Esophagus (tissue), 2 donors: ENCODE measurements around the gene SKIL. TPM values are rescaled to one million over a fixed set of nuclear protein-coding genes. Genes with fewer than 3 reads are reported as not detected.

Experiments used
- H3K27ac ChIP-seq, 2 donors: one replicate each; pipeline ENCODE4 v1.5.1; 2013; ENCODE audit warnings: low read depth in 2 of 2, mild to moderate bottlenecking in 2 of 2, inconsistent platforms in 1 of 2, low read length in 1 of 2, moderate library complexity in 1 of 2
- H3K27me3 ChIP-seq, 2 donors: one replicate each; pipeline ENCODE4 v1.6.1; 2013; ENCODE audit warnings: low read length in 2 of 2, control low read depth in 1 of 2, mild to moderate bottlenecking in 1 of 2; ENCODE audit not compliant: insufficient read depth in 2 of 2, control insufficient read depth in 1 of 2
- H3K36me3 ChIP-seq, 2 donors: one replicate each; pipeline ENCODE4 v1.6.1; 2013; ENCODE audit warnings: low read length in 1 of 2; ENCODE audit not compliant: control insufficient read depth in 2 of 2, insufficient read depth in 2 of 2
- H3K4me1 ChIP-seq, 2 donors: one replicate each; pipeline ENCODE4 v1.6.1; 2013; ENCODE audit warnings: low read length in 1 of 2; ENCODE audit not compliant: control insufficient read depth in 2 of 2, insufficient read depth in 2 of 2
- H3K4me3 ChIP-seq, 2 donors: one replicate each; pipeline ENCODE4 v1.5.1; 2013; ENCODE audit warnings: low read length in 2 of 2, mild to moderate bottlenecking in 2 of 2, low read depth in 1 of 2, moderate library complexity in 1 of 2
- H3K9me3 ChIP-seq, 2 donors: one replicate each; pipeline ENCODE4 v1.6.1; 2013; ENCODE audit warnings: mild to moderate bottlenecking in 2 of 2, low read depth in 1 of 2, low read length in 1 of 2, moderate library complexity in 1 of 2; ENCODE audit not compliant: control insufficient read depth in 2 of 2, insufficient read depth in 1 of 2
- WGBS, 2 donors: extraction: QIAGEN DNeasy Blood & Tissue Kit; methylation state at CpG; one replicate each; pipeline ENCODE4 v1.1.7; 2013; 5-methylcytosine and 5-hydroxymethylcytosine counted together
- polyA plus RNA-seq, 2 donors: library from polyadenylated mRNA; stranded (reverse); fragments of 200-250 nt; gene quantifications; one replicate each; pipeline ENCODE4 v1.2.3, GENCODE V29; 2013
- donor health status: healthy with polysubstance abuse.
- donor health status: Bipolar disorder and iron deficiency.

Gene SKIL
- polyA plus RNA-seq, 2 donors = 5.1 to 9.5 TPM

DNA sequence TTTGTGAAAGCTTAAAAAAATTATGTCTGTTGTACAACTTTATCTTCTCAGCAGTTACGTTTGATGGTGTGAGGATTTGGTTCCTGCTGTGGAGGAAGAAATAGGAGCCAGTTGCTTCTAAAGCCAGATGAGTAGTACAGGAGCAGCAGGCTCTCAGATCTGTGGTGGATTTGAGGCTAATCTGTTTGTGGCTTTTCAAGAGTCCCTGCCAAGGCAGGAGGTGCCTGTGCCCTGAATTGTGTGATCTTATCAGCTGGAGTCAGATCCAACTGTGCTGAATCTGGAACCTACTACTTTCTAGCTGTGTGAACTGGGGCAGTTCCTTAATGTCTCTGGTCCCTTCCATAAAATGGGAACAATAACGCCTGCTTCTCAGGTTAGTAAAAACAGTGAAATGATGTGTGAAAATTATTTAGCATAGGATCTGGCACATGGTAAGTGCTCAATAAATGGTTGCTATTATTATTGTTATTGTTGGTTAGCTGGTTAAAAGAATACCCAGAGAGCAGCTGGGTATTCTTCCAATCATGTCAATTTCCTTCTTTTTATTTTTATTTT, 68.8 kb downstream of the SKIL start:
- 64 to 80% methylated on average over 2 of the region's 2 CpGs for WGBS, 2 donors
- Histone ChIP-seq H3K27me3 (no peaks in the 10 kb centered on the region), H3K36me3 (no peaks in the 10 kb centered on the region), H3K9me3 (no peaks in the 10 kb centered on the region), H3K4me1 (no peaks in the 10 kb centered on the region), H3K27ac (no peak overlapping the region), H3K4me3 (no peak overlapping the region)

DNA sequence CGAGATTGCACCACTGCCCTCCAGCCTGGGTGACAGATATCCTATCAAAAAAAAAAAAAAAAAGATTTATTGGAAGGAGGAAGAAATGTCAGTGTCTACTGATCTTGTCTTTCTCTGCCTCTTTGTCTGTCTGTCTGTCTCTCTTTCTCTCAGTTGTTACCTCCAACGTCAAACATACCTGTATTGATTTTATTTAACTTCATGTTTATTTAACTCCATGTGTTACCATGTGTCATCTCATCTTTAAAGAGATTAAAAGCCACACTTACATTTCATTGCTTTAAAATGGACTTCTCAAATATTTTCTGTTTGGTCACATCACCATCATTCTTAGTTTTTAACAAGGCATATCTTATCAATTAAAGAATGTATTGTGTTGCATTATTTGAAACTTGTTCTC, 70.6 kb downstream of the SKIL start:
- Histone ChIP-seq H3K27ac (no peak overlapping the region), H3K27me3 (no peaks in the 10 kb centered on the region), H3K4me1 (no peaks in the 10 kb centered on the region), H3K4me3 (no peak overlapping the region), H3K9me3 (peaks cover 0 to 3% of the 10 kb centered on the region in 2 donors), H3K36me3 (no peaks in the 10 kb centered on the region)
- 70% methylated on average over 2 of the region's 2 CpGs for WGBS, 2 donors

DNA sequence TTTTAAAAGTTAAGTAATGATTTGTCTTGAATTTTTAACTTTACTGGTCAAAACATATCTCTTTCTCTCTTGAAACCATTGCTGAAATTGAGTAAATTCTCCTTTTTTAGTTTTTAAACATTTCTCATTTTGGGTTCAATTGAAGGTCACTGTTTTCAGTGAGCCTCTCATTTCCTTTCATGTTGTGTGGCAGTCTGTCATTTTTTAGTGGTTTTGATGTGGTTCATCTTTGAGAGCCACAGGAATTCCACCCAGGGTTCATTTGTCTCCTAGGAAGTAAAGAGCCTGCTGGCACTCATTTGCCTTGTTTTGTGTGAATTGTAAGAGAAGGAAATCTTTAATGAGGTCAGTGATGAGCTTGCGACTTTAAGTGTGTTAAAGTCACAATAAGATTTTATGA, 71.5 kb downstream of the SKIL start:
- H3K27me3 ChIP-seq = no peaks in the 10 kb centered on the region
- H3K4me1 ChIP-seq = no peaks in the 10 kb centered on the region
- no peaks in the 10 kb centered on the region for H3K36me3 ChIP-seq
- peaks cover 0 to 3% of the 10 kb centered on the region in 2 donors for H3K9me3 ChIP-seq
- H3K27ac ChIP-seq = no peak overlapping the region
- 65 to 71% methylated on average over 1 of the region's 1 CpG for WGBS, 2 donors
- H3K4me3 ChIP-seq = no peak overlapping the region

GRCh38 chr3:170431054-170431453, 73.5 kb downstream of the SKIL start:
- Histone ChIP-seq H3K36me3 (no peaks in the 10 kb centered on the region), H3K27ac (no peak overlapping the region), H3K27me3 (no peaks in the 10 kb centered on the region), H3K4me1 (no peaks in the 10 kb centered on the region), H3K4me3 (no peak overlapping the region), H3K9me3 (peaks cover 0 to 3% of the 10 kb centered on the region in 2 donors)
- 91 to 94% methylated on average over 3 of the region's 3 CpGs for WGBS, 2 donors

DNA sequence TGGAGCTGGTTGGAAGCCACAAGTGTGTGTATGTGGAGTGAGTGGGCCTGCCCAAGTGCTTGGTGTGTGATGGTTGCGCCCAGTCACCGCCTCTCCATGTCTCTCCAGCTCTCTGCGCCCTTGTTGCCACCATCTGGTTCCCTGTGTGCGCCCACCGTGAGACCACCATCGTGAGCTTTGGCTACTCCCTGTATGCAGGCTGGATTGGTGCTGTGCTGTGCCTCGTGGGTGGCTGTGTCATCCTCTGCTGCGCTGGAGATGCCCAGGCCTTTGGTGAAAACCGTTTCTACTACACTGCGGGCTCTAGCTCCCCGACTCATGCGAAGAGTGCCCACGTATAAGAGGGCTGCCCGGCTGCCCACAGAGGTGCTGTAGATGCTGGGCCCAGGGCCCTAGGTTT, 74.9 kb downstream of the SKIL start:
- Histone ChIP-seq H3K4me3 (no peak overlapping the region), H3K9me3 (peaks cover 0 to 3% of the 10 kb centered on the region in 2 donors), H3K4me1 (no peaks in the 10 kb centered on the region), H3K27me3 (no peaks in the 10 kb centered on the region), H3K27ac (no peak overlapping the region), H3K36me3 (no peaks in the 10 kb centered on the region)
- WGBS, 2 donors = 95 to 96% methylated on average over 14 of the region's 14 CpGs

DNA sequence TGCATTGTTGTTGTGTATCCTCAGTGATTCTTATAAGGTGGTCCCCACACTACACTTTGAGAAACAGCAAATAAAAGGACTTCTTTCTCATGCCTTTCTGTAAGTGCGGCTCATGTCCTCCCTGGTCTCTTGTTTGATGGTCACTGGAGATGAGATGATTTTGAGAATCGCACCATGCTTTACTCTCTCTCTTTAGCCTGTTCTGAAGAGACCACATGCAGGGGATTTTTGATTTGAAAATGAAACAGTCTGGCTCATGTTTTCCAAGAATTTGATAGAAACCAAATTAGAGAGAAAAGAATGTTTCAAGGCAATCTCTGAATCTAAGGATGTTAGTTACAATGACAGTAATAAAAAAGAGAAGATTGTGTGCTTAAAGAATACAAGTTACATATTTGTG, 79.2 kb downstream of the SKIL start:
- no peak overlapping the region for H3K27ac ChIP-seq
- WGBS, 2 donors = 86 to 93% methylated on average over 2 of the region's 2 CpGs
- H3K27me3 ChIP-seq = no peaks in the 10 kb centered on the region
- no peaks in the 10 kb centered on the region for H3K36me3 ChIP-seq
- H3K4me1 ChIP-seq = no peaks in the 10 kb centered on the region
- H3K4me3 ChIP-seq = no peak overlapping the region
- H3K9me3 ChIP-seq = peaks cover 0 to 3% of the 10 kb centered on the region in 2 donors

DNA sequence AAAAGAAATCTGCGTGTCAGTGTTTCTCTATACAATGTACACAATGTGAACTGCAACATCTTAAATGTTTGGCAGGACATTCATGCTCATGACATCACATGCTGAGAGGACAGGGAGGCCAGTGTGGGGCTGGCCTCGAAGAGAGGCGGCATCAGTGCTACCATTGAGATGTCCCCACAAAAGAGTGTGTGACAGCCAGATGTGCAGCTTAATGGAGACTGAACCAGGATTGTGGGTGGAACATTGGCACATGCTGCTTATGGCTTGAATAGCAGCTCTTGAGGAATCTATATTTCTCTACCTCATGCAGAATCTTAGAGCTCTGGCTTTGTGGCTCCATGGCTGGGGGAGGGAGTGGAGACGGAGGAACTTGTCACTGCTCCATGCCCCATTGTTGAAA, 79.7 kb downstream of the SKIL start:
- Histone ChIP-seq H3K36me3 (no peaks in the 10 kb centered on the region), H3K27ac (no peak overlapping the region), H3K4me3 (no peak overlapping the region), H3K9me3 (peaks cover 0 to 3% of the 10 kb centered on the region in 2 donors), H3K4me1 (no peaks in the 10 kb centered on the region), H3K27me3 (no peaks in the 10 kb centered on the region)
- 67 to 85% methylated on average over 4 of the region's 4 CpGs for WGBS, 2 donors

- H3K27ac ChIP-seq = no peak overlapping the region
- H3K4me3 ChIP-seq = no peak overlapping the region
- H3K9me3 ChIP-seq = no peaks in the 10 kb centered on the region
- WGBS, 2 donors = 76 to 79% methylated on average over 10 of the region's 10 CpGs
- no peaks in the 10 kb centered on the region for H3K4me1 ChIP-seq
- H3K27me3 ChIP-seq = no peaks in the 10 kb centered on the region
- no peaks in the 10 kb centered on the region for H3K36me3 ChIP-seq
Measured at GRCh38 chr3:170437696-170438407, 80.3 kb downstream of the SKIL start.

- Histone ChIP-seq H3K27me3 (no peaks in the 10 kb centered on the region), H3K9me3 (no peaks in the 10 kb centered on the region), H3K4me1 (no peaks in the 10 kb centered on the region), H3K4me3 (no peak overlapping the region), H3K36me3 (no peaks in the 10 kb centered on the region), H3K27ac (no peak overlapping the region)
- WGBS, 2 donors = 86 to 94% methylated on average over 1 of the region's 1 CpG
Measured at GRCh38 chr3:170438836-170439235, 81.3 kb downstream of the SKIL start.

GRCh38 chr3:170440344-170440743, 82.8 kb downstream of the SKIL start:
- Histone ChIP-seq H3K4me1 (no peaks in the 10 kb centered on the region), H3K9me3 (no peaks in the 10 kb centered on the region), H3K4me3 (no peak overlapping the region), H3K27me3 (no peaks in the 10 kb centered on the region), H3K27ac (no peak overlapping the region), H3K36me3 (no peaks in the 10 kb centered on the region)
- WGBS, 2 donors = 73 to 81% methylated on average over 2 of the region's 2 CpGs
